Fibroblast of peridontal ligament (primary cell): ENCODE results near the gene PLEKHA8.

Experiments
- DNase-seq: peaks from one replicate; pipeline ENCODE4 v3.0.0-alpha.2; 2010; ENCODE audit errors: extremely low read depth

PLEKHA8 gene

DNA sequence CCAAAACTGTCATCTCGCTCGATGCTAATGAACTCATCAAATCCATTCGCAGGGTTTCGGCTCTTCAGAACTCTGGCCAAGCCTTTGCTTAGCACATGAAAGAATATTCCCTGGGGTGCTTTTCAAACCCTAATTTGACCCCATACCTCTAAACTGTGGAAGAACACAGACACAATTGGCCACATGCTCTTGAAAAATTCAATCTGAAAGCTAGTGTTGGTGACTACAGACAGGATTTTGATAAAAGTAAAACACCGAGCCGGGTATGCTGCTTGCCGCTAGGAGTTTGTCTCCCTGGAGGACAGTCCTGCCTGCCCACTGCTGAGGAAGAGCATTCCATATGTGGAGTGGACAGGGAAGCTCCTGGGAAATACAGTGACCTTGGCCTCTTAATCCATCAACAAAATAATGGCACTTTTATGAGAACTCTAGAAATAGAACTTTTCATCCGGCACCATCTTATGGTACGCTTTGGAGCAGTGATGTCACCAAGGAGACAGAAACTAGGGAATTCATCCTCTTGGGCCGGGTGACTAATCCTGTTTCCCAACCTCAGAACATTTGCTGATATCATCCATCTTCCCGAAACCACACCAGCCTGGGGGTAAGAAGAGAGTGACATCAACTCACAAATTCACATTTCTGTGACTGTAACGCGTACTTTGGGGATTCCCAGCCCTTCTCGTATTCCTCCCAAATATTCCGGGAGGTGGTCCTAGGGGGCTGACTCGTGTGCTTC is 140.8 kb downstream of the PLEKHA8 start:
- DNase-seq: peak; percentile 96

DNA sequence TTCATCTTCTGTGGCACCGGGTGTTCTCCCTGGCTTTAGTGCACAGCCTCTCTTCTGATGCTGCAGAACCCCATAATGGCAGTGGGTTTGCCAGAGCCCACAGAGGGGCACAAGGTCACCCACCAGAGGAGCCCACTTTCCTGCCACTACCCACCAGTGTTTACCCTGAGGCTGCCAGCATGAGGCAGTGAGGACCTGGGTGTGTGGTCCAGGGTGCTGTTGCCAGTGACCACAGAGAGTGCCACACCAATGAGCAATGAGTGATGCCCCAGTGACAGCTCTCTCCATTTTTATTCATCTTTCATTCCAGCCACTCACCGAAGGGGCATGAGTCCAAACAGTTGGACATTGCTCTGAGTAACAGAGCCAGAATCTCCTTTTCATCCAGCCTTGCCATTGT is 141.4 kb downstream of the PLEKHA8 start:
- no peak for DNase-seq

DNA sequence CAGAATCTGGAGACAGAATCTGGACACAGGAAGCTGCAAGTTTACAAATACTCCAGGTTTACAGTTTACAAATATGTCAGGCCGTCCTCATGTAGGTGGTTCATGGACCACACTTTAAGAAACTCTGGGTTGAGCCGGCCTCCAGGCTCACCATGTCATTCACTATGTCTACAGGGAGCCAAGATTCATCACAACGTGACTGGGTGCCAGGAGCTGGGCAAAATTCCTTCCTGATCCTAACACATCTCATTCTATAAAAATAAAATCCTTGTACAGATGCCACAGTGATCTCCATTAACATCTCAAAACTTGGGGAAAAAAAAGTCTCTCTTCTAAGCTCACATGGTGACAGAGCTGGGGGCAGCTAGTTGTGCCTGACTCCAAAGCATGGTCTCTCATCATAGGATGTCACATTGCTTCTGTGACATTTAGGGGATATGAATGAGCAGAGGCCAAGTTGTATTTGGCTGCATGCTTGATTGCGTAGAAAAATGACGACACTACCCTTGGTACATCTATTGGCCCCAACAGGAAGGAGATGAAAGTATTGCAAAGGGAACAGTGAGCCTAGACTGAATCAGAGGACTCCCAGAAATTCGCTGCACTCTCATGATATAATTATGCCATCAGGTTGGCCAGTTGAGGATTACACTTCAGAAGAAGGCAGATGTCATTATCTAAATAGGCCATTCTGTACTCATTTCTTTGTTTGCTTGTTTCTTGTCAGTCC is 142.4 kb downstream of the PLEKHA8 start:
- peak; percentile 13 for DNase-seq

DNA sequence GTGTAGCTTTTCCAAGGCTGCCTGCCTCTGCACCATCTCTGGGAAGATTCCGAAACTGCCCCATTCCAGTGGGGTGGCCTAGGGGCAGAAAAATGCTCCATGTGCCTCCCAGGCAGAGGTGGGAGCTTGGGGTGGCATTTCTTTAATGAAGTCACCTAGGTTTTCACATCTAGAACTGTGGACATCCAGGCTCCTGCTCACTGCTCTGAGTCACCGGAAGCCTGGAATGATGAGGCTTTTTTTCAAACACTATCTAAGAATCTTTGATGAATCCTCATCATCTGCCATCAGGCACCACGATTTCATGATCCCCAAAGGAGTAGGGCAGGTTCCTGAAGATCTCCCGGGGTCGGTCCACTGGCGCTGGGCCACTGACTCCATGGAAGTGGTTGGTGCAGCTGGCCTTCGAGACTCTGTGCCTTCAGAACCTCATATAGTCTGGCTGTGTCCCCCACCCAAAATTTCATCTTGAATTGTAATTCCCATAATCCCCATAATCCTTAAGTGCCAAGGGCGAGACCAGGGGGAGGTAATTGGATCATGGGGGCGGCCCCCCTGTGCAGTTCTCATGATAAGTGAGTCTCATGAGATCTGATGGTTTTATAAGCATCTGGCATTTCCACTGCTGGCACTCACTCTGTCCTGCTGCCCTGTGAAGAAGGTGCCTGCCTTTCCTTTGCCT is 143.7 kb downstream of the PLEKHA8 start:
- peak; percentile 21 for DNase-seq

DNA sequence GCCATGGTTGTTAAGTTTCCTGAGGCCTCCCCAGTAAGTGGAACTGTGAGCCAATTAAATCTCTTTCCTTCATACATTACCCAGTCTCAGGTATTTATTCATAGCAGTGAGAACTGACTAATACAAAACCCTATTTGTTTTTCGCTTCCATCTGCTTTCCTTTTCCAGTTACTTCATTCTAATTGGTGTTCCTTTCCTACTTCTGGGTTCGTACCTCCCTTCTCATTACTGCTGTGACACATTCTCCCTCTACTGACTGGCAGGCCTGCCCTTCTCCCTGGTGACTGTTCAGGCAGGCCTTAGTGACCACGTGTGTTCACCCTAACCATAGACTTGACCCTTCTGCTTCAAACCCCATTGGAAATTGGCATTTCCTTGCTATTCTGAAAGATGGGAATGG is 144.2 kb downstream of the PLEKHA8 start:
- DNase-seq: peak; percentile 15

DNA sequence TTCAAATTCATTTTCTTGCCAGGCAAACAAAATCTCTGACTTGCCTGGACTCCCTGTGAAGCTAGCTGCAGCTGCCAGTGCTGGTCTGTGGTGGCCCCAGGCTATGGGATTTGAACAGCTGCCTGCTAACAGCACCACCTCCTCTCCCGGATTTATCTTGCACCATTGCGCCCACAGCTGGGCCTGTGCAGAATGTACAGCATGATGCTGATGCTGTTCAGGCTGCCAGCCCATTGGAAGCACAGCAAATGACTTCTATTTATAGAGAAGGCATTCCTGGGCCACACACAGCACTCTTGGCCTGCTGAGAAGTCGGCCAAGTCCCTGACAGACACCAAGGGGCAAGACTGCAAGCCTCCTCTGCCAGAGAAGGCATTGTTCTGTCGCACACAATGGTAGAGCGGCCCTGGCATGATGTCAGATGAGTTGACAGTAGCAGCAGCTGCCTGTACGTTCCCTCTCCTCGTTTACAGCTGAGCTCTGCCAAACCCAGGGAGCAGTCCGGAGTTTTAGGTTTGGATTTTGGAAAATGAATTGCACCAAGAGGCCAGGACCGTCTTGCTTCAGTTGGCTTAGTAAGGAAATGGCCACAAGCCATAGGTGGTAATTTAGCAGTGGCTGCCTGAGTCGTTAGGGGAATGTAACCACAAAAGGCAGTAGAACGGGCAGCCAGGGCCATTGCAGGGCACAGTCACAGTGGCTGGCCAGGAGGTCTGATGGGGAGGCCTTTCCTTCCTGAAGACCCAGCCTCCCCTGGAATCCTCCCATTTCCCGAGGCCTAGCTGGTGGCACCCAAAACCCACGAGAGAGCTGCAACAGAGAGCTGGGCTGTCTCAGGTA is 145.1 kb downstream of the PLEKHA8 start:
- peak; percentile 96 for DNase-seq

DNA sequence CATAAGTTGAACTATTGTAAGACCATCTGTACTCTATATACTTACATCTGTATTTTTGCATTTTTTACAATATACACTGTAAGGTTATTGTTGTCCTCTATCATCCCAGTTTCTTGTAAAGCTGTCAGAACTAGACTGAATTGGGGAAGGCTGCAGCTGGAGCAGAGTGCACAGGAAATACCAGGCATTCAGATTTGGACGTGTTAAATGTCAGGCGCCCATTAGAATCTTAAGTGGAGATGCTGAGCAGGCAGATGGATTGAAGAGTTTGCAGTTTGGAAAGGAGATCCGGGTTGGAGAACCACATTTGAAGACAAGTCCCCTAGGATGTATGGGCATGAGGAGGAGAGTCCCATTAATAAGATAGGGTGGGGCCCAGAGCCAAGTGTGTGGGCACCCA is 147.0 kb downstream of the PLEKHA8 start:
- no peak for DNase-seq

DNA sequence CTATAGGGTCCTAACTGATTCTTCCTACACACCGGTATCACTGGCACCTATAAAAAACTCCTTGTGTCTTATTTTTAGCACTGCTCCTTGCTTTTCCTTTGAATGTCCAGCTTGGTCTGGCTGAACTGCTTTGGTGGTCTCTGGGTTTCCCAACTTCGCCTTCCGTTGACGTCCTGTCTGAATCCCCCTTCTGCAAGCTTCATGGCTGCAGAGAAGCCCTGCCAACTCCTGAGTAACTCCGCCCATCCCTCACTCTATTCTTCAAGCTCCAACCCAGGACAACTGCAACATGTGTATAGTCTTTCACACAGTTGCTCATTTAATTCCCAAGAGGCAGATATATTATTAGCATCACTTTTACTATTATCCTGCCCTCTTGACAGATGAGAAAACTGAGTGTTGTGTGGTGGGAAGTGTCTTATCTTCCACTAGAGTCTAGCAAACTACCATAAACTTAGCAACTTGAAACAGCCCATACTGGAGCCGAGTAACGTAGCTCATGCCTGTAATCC is 147.5 kb downstream of the PLEKHA8 start:
- DNase-seq: no peak

DNA sequence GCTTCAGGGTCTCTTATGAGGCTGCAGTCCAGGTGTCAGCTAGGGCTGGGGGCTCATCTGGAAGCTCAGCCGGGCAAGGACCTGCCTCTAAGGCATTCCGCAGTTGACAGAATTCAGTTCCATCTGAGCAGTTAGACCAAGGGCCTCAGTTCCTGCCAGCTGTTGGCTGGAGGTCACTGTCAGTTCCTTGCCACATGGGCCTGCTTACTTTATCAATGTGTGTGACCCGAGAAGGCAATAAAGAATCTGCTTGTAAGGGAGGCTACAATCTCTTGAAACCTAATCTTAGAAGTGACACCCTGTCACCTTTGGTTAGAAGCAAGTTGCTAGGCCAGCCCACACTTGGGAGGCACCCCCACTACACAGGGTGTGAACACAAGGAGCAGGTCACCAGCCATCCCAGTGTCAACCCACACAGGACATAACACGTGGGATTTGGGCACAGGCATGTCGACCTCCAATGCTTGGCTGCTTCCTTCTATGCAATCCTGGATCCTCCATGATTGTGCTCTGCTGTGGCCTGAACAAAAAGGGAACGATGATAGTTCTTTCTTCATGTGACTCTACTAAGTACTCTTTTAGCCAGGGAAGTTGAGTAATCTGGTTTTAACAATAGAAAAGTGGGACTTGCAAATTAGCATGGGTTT is 148.4 kb downstream of the PLEKHA8 start:
- DNase-seq: no peak

DNA sequence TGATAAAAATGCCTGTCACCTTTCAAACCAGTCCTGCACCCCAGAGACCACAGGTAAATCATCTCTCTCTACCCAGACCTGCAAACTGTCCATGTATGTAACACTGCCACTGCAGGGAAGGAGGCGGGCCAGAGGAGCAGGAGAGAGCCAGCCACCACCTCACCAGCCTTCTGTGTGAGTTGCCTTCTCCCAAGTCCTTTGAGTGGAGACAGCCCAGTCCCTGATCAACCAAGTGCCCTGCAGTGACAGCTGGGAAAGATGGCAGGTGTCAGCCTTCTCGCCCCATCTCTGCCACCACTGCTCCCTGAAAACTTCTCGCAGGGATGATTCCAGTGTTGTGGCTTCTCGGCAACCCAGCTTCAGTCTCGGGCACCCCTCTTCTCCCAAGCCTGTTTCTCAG is 149.0 kb downstream of the PLEKHA8 start:
- no peak for DNase-seq

DNA sequence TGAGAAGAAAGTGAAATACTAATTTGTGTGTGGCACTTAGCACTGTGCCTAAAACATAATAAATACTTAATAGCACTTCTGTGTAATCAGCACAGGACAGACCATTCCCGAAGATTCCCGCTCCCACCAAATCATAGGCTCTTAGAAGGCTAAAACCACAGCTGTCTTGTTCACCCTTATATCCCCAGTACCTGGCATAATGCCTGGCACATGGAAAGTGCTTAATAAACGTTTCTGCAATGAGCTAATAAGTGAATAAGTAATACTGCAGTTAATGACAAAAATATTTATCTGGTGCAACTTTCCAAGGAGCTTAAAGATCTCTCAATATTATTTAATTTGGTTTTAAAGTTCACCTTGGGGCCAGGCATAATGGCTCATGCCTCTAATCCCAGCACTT is 149.8 kb downstream of the PLEKHA8 start:
- DNase-seq: no peak

DNA sequence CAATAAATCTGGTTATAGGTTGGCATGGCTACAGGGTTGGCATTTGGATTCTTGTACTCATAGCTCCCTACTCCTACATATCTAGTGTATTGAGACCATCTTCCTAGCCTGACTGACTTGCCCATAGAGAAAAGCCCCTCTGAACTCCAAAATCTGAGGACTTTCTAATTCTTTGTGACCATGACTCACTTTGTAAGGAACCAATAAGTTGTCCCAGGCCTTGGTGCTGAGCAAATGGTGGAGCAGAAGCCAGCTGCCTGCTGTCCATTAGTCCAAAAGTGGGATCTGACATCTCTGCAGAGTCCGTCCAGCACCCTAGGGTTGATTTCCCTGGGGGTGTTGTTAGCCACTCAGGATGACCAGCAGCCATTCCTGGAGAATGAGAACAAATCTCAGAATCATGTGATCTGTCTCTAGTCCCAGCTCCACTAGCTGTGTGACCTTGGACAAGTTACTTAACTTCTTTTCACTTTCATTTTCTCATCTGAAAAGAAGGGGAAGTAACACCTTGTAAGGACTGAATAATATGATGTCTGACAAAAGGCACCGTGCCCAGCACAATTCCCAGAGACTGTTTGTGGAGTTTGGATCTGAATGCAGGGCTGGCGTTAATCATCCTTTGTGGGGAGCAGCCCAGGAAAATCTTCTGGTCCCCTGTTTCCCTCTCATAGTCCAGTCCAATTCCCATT is 150.7 kb downstream of the PLEKHA8 start:
- no peak for DNase-seq
